Natural killer cell (primary cell): ENCODE results near the gene GFOD1. TPM values are rescaled to one million over a fixed set of nuclear protein-coding genes. Genes with fewer than 3 reads are reported as not detected.

Source experiments
- ATAC-seq, 3 donors: fragments of 150-1000 bp in 2 of 3; fragments of 200-7000 bp in 1 of 3; cut with Tn5 transposase; 1 replicate in 1 of 3; 2 replicates in 2 of 3; pipeline ENCODE4 v1.10.0; 2021; ENCODE audit warnings: mild to moderate bottlenecking in 2 of 3, moderate library complexity in 2 of 3
- DNase-seq, 2 donors: peaks; one replicate each; pipeline versions ENCODE4 v3.0.0 to v3.0.0-alpha.2; 2013 to 2021; ENCODE audit warnings: mixed read lengths in 1 of 2
- H3K27ac ChIP-seq: one replicate; pipeline ENCODE4 v1.5.1; 2013; ENCODE audit warnings: mild to moderate bottlenecking, low read length
- H3K27me3 ChIP-seq: one replicate; pipeline ENCODE4 v1.6.1; 2013; ENCODE audit warnings: low read length; ENCODE audit not compliant: control insufficient read depth, insufficient read depth
- H3K36me3 ChIP-seq: one replicate; pipeline ENCODE4 v1.6.1; 2013; ENCODE audit warnings: low read length; ENCODE audit not compliant: control insufficient read depth, insufficient read depth
- H3K4me1 ChIP-seq: one replicate; pipeline ENCODE4 v1.6.1; 2013; ENCODE audit warnings: low read length; ENCODE audit not compliant: control insufficient read depth, insufficient read depth
- H3K4me3 ChIP-seq: one replicate; pipeline ENCODE4 v1.5.1; 2013; ENCODE audit warnings: low read length
- H3K9me3 ChIP-seq: one replicate; pipeline ENCODE4 v1.6.1; 2013; ENCODE audit warnings: low read length; ENCODE audit not compliant: control insufficient read depth, insufficient read depth
- H3K27ac Mint-ChIP-seq, 2 donors: one replicate each; pipeline ENCODE4 v1.8.0; 2022; ENCODE audit warnings: mild to moderate bottlenecking in 2 of 2, mixed read lengths in 2 of 2, moderate library complexity in 1 of 2
- H3K27me3 Mint-ChIP-seq, 2 donors: one replicate each; pipeline ENCODE4 v1.8.0; 2022; ENCODE audit warnings: low read depth in 2 of 2, mixed read lengths in 2 of 2
- H3K36me3 Mint-ChIP-seq: one replicate; pipeline ENCODE4 v1.8.0; 2022; ENCODE audit warnings: mixed read lengths
- H3K4me1 Mint-ChIP-seq, 2 donors: one replicate each; pipeline ENCODE4 v1.8.0; 2022; ENCODE audit warnings: mixed read lengths in 2 of 2
- H3K4me3 Mint-ChIP-seq: one replicate; pipeline ENCODE4 v1.8.0; 2022; ENCODE audit warnings: mild to moderate bottlenecking, moderate library complexity, mixed read lengths
- H3K9me3 Mint-ChIP-seq, 2 donors: one replicate each; pipeline ENCODE4 v1.8.0; 2022; ENCODE audit warnings: mixed read lengths in 2 of 2
- WGBS: methylation state at CpG from one replicate; pipeline ENCODE4 v1.1.7; 2013; ENCODE audit warnings: missing lambda C conversion rate; ENCODE audit not compliant: insufficient coverage; 5-methylcytosine and 5-hydroxymethylcytosine counted together
- intact Hi-C: fragments of 100-400 bp; cut with micrococcal nuclease; formaldehyde crosslinking; loops from one replicate; pipeline ENCODE4 v1.14.2; 2022
- total RNA-seq, 4 donors: library from RNA; stranded (reverse); fragments of 120-200 nt in 1 of 4; gene quantifications; one replicate each; pipeline versions ENCODE4 v1.2.3 to v1.2.4, GENCODE V29; 2013 to 2022
- TF ChIP-seq, protein P1 (sequence below): fragments of 200-600 bp; IDR thresholded peaks from one replicate; pipeline ENCODE4 v1.8.0; 2022; ENCODE audit warnings: antibody characterized with exemption

GFOD1 gene
- total RNA-seq, 3 donors from 2014 or later (not counting 1 experiment from before 2014, with no cell fraction given), result 59.7 to 74.5 (median 71.2) TPM

DNA sequence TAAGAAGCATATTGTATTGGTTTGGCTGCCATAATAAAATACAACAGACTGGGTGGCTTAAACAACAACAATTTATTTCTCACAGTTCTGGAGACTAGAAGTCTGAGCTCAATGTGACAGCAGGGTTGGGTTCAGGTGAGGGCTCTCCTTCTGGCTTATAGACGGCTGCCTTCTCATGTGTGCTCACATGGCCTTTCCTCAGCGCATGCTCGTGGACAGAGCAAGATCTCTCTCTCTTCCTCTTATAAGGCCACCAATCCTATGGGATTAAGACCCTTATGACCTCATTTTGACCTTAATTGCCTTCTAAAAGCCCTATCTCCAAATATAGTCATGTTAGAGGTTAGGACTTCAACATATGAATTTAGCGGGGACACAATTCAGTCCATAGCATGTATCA, 32.4 kb upstream of the GFOD1 start:
- TF ChIP-seq, protein P1, sequence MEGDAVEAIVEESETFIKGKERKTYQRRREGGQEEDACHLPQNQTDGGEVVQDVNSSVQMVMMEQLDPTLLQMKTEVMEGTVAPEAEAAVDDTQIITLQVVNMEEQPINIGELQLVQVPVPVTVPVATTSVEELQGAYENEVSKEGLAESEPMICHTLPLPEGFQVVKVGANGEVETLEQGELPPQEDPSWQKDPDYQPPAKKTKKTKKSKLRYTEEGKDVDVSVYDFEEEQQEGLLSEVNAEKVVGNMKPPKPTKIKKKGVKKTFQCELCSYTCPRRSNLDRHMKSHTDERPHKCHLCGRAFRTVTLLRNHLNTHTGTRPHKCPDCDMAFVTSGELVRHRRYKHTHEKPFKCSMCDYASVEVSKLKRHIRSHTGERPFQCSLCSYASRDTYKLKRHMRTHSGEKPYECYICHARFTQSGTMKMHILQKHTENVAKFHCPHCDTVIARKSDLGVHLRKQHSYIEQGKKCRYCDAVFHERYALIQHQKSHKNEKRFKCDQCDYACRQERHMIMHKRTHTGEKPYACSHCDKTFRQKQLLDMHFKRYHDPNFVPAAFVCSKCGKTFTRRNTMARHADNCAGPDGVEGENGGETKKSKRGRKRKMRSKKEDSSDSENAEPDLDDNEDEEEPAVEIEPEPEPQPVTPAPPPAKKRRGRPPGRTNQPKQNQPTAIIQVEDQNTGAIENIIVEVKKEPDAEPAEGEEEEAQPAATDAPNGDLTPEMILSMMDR, result no peak
- H3K36me3 ChIP-seq, result no peaks in the 10 kb centered on the region
- Mint-ChIP-seq H3K36me3 (no peaks in the 10 kb centered on the region), H3K9me3 (no peaks in the 10 kb centered on the region), H3K27me3 (peaks cover 3 to 6% of the 10 kb centered on the region in 2 donors), H3K4me1 (no peaks in the 10 kb centered on the region), H3K27ac (no peak overlapping the region), H3K4me3 (no peak overlapping the region)
- no peaks in the 10 kb centered on the region for H3K9me3 ChIP-seq
- ATAC-seq (no peak), DNase-seq (no peak)
- no peaks in the 10 kb centered on the region for H3K27me3 ChIP-seq
- no peaks in the 10 kb centered on the region for H3K4me1 ChIP-seq
- intact Hi-C loops, result no loop called here
- WGBS, result 91% methylated on average over 4 of the region's 4 CpGs
- no peak overlapping the region for H3K27ac ChIP-seq
- no peak overlapping the region for H3K4me3 ChIP-seq

DNA sequence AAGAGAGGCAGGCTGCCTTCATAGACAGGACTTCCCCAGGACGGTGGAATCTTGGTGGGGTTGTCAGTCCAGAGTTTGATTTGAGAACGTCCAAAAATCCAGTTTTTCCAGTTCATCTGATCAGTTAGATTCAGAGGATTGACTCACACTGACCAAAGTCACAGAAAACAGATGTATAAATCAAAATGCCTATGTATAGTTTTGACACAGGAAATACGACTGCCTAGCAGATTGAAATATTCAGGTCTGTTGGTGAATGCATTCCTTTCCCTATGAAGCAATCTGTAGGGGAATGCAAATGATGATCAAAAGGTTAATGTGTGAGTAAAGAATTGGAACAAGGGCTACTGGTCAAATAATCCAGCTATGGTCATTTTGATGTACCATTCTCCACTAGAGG, 29.7 kb upstream of the GFOD1 start:
- Histone ChIP-seq H3K4me1 (no peaks in the 10 kb centered on the region), H3K9me3 (no peaks in the 10 kb centered on the region), H3K27me3 (no peaks in the 10 kb centered on the region), H3K27ac (no peak overlapping the region), H3K4me3 (no peak overlapping the region), H3K36me3 (no peaks in the 10 kb centered on the region)
- no peak for ATAC-seq
- WGBS, result 87% methylated on average over 3 of the region's 3 CpGs
- intact Hi-C loops, result no loop called here
- DNase-seq, result no peak
- Mint-ChIP-seq H3K4me3 (no peak overlapping the region), H3K36me3 (no peaks in the 10 kb centered on the region), H3K4me1 (no peaks in the 10 kb centered on the region), H3K27me3 (peaks cover 3 to 6% of the 10 kb centered on the region in 2 donors), H3K9me3 (no peaks in the 10 kb centered on the region), H3K27ac (no peak overlapping the region)
- TF ChIP-seq, protein P1, result no peak

- H3K9me3 Mint-ChIP-seq, result no peaks in the 10 kb centered on the region
- H3K4me3 Mint-ChIP-seq, result no peak overlapping the region
- DNase-seq (no peak), ATAC-seq (no peak)
- H3K27ac ChIP-seq, result no peak overlapping the region
- no peaks in the 10 kb centered on the region for H3K36me3 Mint-ChIP-seq
- H3K4me1 ChIP-seq, result no peaks in the 10 kb centered on the region
- H3K9me3 ChIP-seq, result no peaks in the 10 kb centered on the region
- intact Hi-C loops, result no loop called here
- H3K4me3 ChIP-seq, result no peak overlapping the region
- TF ChIP-seq, protein P1, result no peak
- no peaks in the 10 kb centered on the region for H3K27me3 ChIP-seq
- H3K36me3 ChIP-seq, result no peaks in the 10 kb centered on the region
- H3K4me1 Mint-ChIP-seq, result no peaks in the 10 kb centered on the region
- WGBS, result 94% methylated on average over 3 of the region's 3 CpGs
- H3K27ac Mint-ChIP-seq, result no peak overlapping the region
- peaks cover 3 to 6% of the 10 kb centered on the region in 2 donors for H3K27me3 Mint-ChIP-seq
These were observed 28.5 kb upstream of the GFOD1 start for GRCh38 chr6:13515912-13516311.
